HCT116 (cell line): ENCODE data around the gene EIF2AK2. TPM values are rescaled to one million over a fixed set of nuclear protein-coding genes. Genes with fewer than 3 reads are reported as not detected.

ENCODE experiments used
- ATAC-seq: fragments of 200-7000 bp; cut with Tn5 transposase; 2 replicates; pipeline ENCODE4 v1.9.1; 2020; ENCODE audit warnings: mild to moderate bottlenecking, moderate library complexity
- BruUV-seq: library from RNA; stranded (reverse); fragments of 400-500 nt; replicated peaks from 2 replicates; lab custom pipeline; 2021; lab: Mats Ljungman, UMichigan
- CTCF ChIA-PET: fragments of 300-600 bp; sonication (Branson Sonifier 250); formaldehyde crosslinking; loops from one replicate; lab custom pipeline; 2021; ENCODE audit warnings: antibody characterized with exemption; lab: Charles Lee
- POLR2A ChIA-PET: fragments of 300-600, 350-600 bp; sonication (Branson Sonifier 250); formaldehyde crosslinking; loops from one replicate; lab custom pipeline; 2021; ENCODE audit warnings: antibody characterized with exemption; lab: Charles Lee
- RAD21 ChIA-PET, 2 experiments: fragments of 300-600 bp; sonication (Branson Sonifier 250); formaldehyde crosslinking; loops; one replicate each; lab custom pipeline; 2023; ENCODE audit warnings: low total read pairs in 2 of 2; ENCODE audit not compliant: uncharacterized antibody in 2 of 2, unreplicated experiment in 2 of 2, low non-redundant PET in 1 of 2; lab: Charles Lee
- DNase-seq: peaks from one replicate; pipeline ENCODE4 v3.0.0-alpha.2; 2010; ENCODE audit warnings: low read depth, low spot score
- H2AFZ ChIP-seq: fragments of 200-600 bp; shearing (Covaris generic), sonication (generic); 2 replicates; pipeline ENCODE4 v1.6.1; 2017; ENCODE audit warnings: low read depth, mixed run types, mixed read lengths, antibody characterized with exemption, low read length; ENCODE audit not compliant: poor library complexity, severe bottlenecking
- H3K27ac ChIP-seq: 2 replicates; pipeline ENCODE4 v1.5.1; 2012; ENCODE audit warnings: low read depth, low read length
- H3K27me3 ChIP-seq: fragments of 200-600 bp; sonication (generic); 2 replicates; pipeline ENCODE4 v1.6.1; 2016; ENCODE audit warnings: mixed run types, low read length, mixed read lengths; ENCODE audit not compliant: insufficient read depth
- H3K36me3 ChIP-seq, 2 experiments: fragments of 200-500 bp in 1 of 2; fragments of 200-600 bp in 1 of 2; sonication (Bioruptor generic) in 1 of 2; sonication (generic) in 1 of 2; 2 replicates each; pipeline versions ENCODE4 v1.5.1 to v1.6.1; 2014 to 2016; ENCODE audit warnings: low read length in 2 of 2, inconsistent platforms in 1 of 2, mixed read lengths in 1 of 2, mixed run types in 1 of 2; ENCODE audit not compliant: insufficient read depth in 2 of 2, control insufficient read depth in 1 of 2
- H3K4me1 ChIP-seq, 2 experiments: fragments of 200-600 bp in 1 of 2; sonication (generic) in 1 of 2; 2 replicates each; pipeline versions ENCODE4 v1.5.1 to v1.6.1; 2012 to 2017; ENCODE audit warnings: low read length in 2 of 2, inconsistent platforms in 1 of 2, mild to moderate bottlenecking in 1 of 2, mixed read lengths in 1 of 2, mixed run types in 1 of 2, moderate library complexity in 1 of 2; ENCODE audit not compliant: insufficient read depth in 2 of 2, control insufficient read depth in 1 of 2
- H3K4me2 ChIP-seq: fragments of 200-600 bp; sonication (generic); 2 replicates; pipeline ENCODE4 v1.6.1; 2017; ENCODE audit warnings: mixed run types, low read length, mixed read lengths
- H3K4me3 ChIP-seq, 2 experiments: fragments of 200-600 bp in 1 of 2; sonication (generic) in 1 of 2; replicated peaks in 1 of 2; 2 replicates each; pipeline ENCODE4 v1.5.1; 2011 to 2016; ENCODE audit warnings: low read length in 2 of 2, control low read depth in 1 of 2, low read depth in 1 of 2, mild to moderate bottlenecking in 1 of 2, mixed read lengths in 1 of 2, mixed run types in 1 of 2
- H3K79me2 ChIP-seq: fragments of 200-600 bp; sonication (generic); 2 replicates; pipeline ENCODE4 v1.6.1; 2017; ENCODE audit warnings: mild to moderate bottlenecking, mixed run types, low read length, moderate library complexity, mixed read lengths; ENCODE audit not compliant: insufficient read depth
- H3K9ac ChIP-seq: fragments of 200-600 bp; sonication (generic); 2 replicates; pipeline ENCODE4 v1.6.1; 2016; ENCODE audit warnings: low read length, mixed read lengths
- H3K9me2 ChIP-seq: fragments of 200-600 bp; sonication (generic), shearing (Covaris generic); 2 replicates; pipeline ENCODE4 v1.6.1; 2017; ENCODE audit warnings: mixed run types, mild to moderate bottlenecking, moderate library complexity; ENCODE audit not compliant: insufficient read depth
- H3K9me3 ChIP-seq, 2 experiments: fragments of 200-500 bp in 1 of 2; fragments of 200-600 bp in 1 of 2; sonication (Bioruptor generic) in 1 of 2; sonication (generic) in 1 of 2; 2 replicates each; pipeline ENCODE4 v1.6.1; 2014 to 2017; ENCODE audit warnings: low read length in 2 of 2, mixed read lengths in 2 of 2, inconsistent platforms in 1 of 2, low read depth in 1 of 2, mild to moderate bottlenecking in 1 of 2, mixed run types in 1 of 2, moderate library complexity in 1 of 2; ENCODE audit not compliant: control insufficient read depth in 1 of 2, insufficient read depth in 1 of 2
- H4K20me1 ChIP-seq: fragments of 200-600 bp; sonication (generic), shearing (Covaris generic); 2 replicates; pipeline ENCODE4 v1.6.1; 2017; ENCODE audit warnings: mixed run types, mild to moderate bottlenecking, moderate library complexity; ENCODE audit not compliant: insufficient read depth
- ATF3 ChIP-seq: IDR thresholded peaks from 2 replicates; pipeline ENCODE4 v1.6.1; 2012
- ELF1 ChIP-seq: IDR thresholded peaks from 2 replicates; pipeline ENCODE4 v1.6.1; 2012; ENCODE audit warnings: low read depth, borderline replicate concordance
- EZH2 ChIP-seq: fragments of 200-600 bp; sonication (generic); IDR thresholded peaks from 2 replicates; pipeline ENCODE4 v1.6.1; 2017; ENCODE audit warnings: antibody characterized with exemption, mixed run types
- EZH2phosphoT487 ChIP-seq: fragments of 200-600 bp; IDR thresholded peaks from 2 replicates; pipeline ENCODE4 v1.6.1; 2018; ENCODE audit warnings: antibody characterized with exemption, borderline replicate concordance
- FOSL1 ChIP-seq: IDR thresholded peaks from 2 replicates; pipeline ENCODE4 v1.6.1; 2012; ENCODE audit warnings: low read depth
- REST ChIP-seq: IDR thresholded peaks from 2 replicates; pipeline ENCODE4 v1.6.1; 2012; ENCODE audit warnings: low read depth
- SIN3A ChIP-seq: IDR thresholded peaks from 2 replicates; pipeline ENCODE4 v1.6.1; 2012; ENCODE audit warnings: low read depth
- SRF ChIP-seq: IDR thresholded peaks from 2 replicates; pipeline ENCODE4 v1.6.1; 2012; ENCODE audit warnings: low read depth
- ZFX ChIP-seq: fragments of 450-650 bp; IDR thresholded peaks from 2 replicates; pipeline ENCODE4 v1.6.1; 2017
- ZNF274 ChIP-seq: fragments of 200-500 bp; sonication (Bioruptor generic); IDR thresholded peaks from 2 replicates; pipeline ENCODE4 v1.6.1; 2014; ENCODE audit warnings: mild to moderate bottlenecking, low read depth, low read length, inconsistent platforms
- intact Hi-C: fragments of 100-400 bp; cut with micrococcal nuclease; formaldehyde crosslinking; loops from 2 replicates; pipeline ENCODE4 v1.10.0; 2022
- total RNA-seq: library from RNA; stranded (reverse); gene quantifications from one replicate; pipeline ENCODE4 v1.2.1, GENCODE V29; 2021; ENCODE audit not compliant: unreplicated experiment

The EIF2AK2 gene
- total RNA-seq, 1 experiment from 2014 or later = 40.7 TPM

- ChIA-PET RAD21 (no interaction called here), POLR2A (no interaction called here), CTCF (no interaction called here)
- Histone ChIP-seq H3K9me2 (no peaks in the 10 kb centered on the region), H3K4me3 (no peak overlapping the region), H3K4me2 (no peak overlapping the region), H3K36me3 (peaks cover 6 to 7% of the 10 kb centered on the region in 2 experiments; a peak in 3 of 4 replicates), H3K27me3 (no peaks in the 10 kb centered on the region), H3K9ac (no peak overlapping the region), H2AFZ (no peak overlapping the region), H4K20me1 (no peaks in the 10 kb centered on the region), H3K4me1 (no peaks in the 10 kb centered on the region), H3K27ac (no peak overlapping the region), H3K79me2 (no peaks in the 10 kb centered on the region), H3K9me3 (no peaks in the 10 kb centered on the region)
- BruUV-seq = no TSS peak
- no peak for DNase-seq
- TF ChIP-seq ZFX = no peak
- TF ChIP-seq EZH2phosphoT487 = no peak
- TF ChIP-seq EZH2 = no peak
- TF ChIP-seq ZNF274 = no peak
- TF ChIP-seq FOSL1 = no peak
- no peak for TF ChIP-seq ELF1
- TF ChIP-seq SIN3A = no peak
- no peak for TF ChIP-seq ATF3
- TF ChIP-seq SRF = no peak
- TF ChIP-seq REST = no peak
- ATAC-seq = no peak
- intact Hi-C loops = no loop called here
These were observed 31.4 kb downstream of the EIF2AK2 start for GRCh38 chr2:37125416-37125815.
